ENCODE results near the gene CYB561D1.

The CYB561D1 gene

GRCh38 chr1:109481646-109482045 lies 12.2 kb upstream of the CYB561D1 start:
- no peak for DNase-seq

GRCh38 chr1:109482242-109482641 lies 11.7 kb upstream of the CYB561D1 start:
- no peak for DNase-seq

- peak in 28 of 51 donors; percentile 27 to 83 (median 62) for DNase-seq
Measured at GRCh38 chr1:109482791-109483671, 10.9 kb upstream of the CYB561D1 start.

GRCh38 chr1:109483672-109484518 lies 10.0 kb upstream of the CYB561D1 start, which contains the start of gene ATXN7L2:
ATXN7L2 (plus strand) TSS chr1:109483905; CDS start chr1:109483954, 49 bp downstream.
- peak; percentile 66 to 99 (median 91) for DNase-seq

- DNase-seq = no peak
Measured at GRCh38 chr1:109484519-109484975, 9.3 kb upstream of the CYB561D1 start.

- DNase-seq = no peak
Measured at GRCh38 chr1:109485001-109485400, 8.9 kb upstream of the CYB561D1 start.

GRCh38 chr1:109487261-109487660 lies 6.6 kb upstream of the CYB561D1 start:
- no peak for DNase-seq

GRCh38 chr1:109488201-109488600 lies 5.7 kb upstream of the CYB561D1 start:
- DNase-seq = no peak

GRCh38 chr1:109488696-109489095 lies 5.2 kb upstream of the CYB561D1 start:
- no peak for DNase-seq

- DNase-seq = peak in 33 of 51 donors; percentile 4 to 73 (median 45)
Measured at GRCh38 chr1:109490029-109490933, 3.6 kb upstream of the CYB561D1 start.

- no peak for DNase-seq
Measured at GRCh38 chr1:109490934-109491302, 3.0 kb upstream of the CYB561D1 start.

- DNase-seq = no peak
Measured at GRCh38 chr1:109491372-109491771, 2.5 kb upstream of the CYB561D1 start.

GRCh38 chr1:109492779-109493178 lies 1.1 kb upstream of the CYB561D1 start:
- no peak for DNase-seq

GRCh38 chr1:109493227-109493626 lies 667 bp upstream of the CYB561D1 start:
- DNase-seq = no peak

GRCh38 chr1:109495738-109496137 lies 1.8 kb downstream of the CYB561D1 start:
- DNase-seq = no peak

GRCh38 chr1:109497449-109498160 lies 3.7 kb downstream of the CYB561D1 start:
- DNase-seq = no peak

- peak in 10 of 51 donors; percentile 5 to 69 (median 28) for DNase-seq
Measured at GRCh38 chr1:109498161-109498801, 4.4 kb downstream of the CYB561D1 start.

- no peak for DNase-seq
Measured at GRCh38 chr1:109499081-109499480, 5.2 kb downstream of the CYB561D1 start.

- peak in 8 of 51 donors; percentile 6 to 55 (median 22) for DNase-seq
Measured at GRCh38 chr1:109499661-109500536, 6.0 kb downstream of the CYB561D1 start.

Data from hypothalamus (tissue), 51 donors.